Right atrium auricular region (tissue), 2 donors: ENCODE data around the gene ADGRD1. TPM values are rescaled to one million over a fixed set of nuclear protein-coding genes. Genes with fewer than 3 reads are reported as not detected.

Experiments
- DNase-seq: peaks from one replicate; pipeline ENCODE4 v3.0.0-alpha.2; 2019; ENCODE audit warnings: low spot score
- H3K27ac ChIP-seq, 2 donors: fragments of 200-600 bp; sonication (generic); 1 replicate in 1 of 2; 2 replicates in 1 of 2; pipeline ENCODE4 v1.5.1; 2016 to 2019
- H3K27me3 ChIP-seq, 2 donors: fragments of 200-600 bp; sonication (generic); one replicate each; pipeline versions ENCODE4 v1.5.1 to v1.6.0; 2017 to 2019
- H3K36me3 ChIP-seq: fragments of 200-600 bp; sonication (generic); one replicate; pipeline ENCODE4 v1.5.1; 2016
- H3K4me1 ChIP-seq, 2 donors: fragments of 200-600 bp; sonication (generic); one replicate each; pipeline versions ENCODE4 v1.5.1 to v1.6.0; 2017 to 2019
- H3K4me3 ChIP-seq, 2 donors: fragments of 200-600 bp; sonication (generic); 1 replicate in 1 of 2; 2 replicates in 1 of 2; pipeline ENCODE4 v1.5.1; 2017 to 2019; ENCODE audit warnings: mild to moderate bottlenecking in 1 of 2, moderate library complexity in 1 of 2
- H3K9me3 ChIP-seq, 2 donors: fragments of 200-600 bp; sonication (generic); one replicate each; pipeline ENCODE4 v1.5.1; 2019
- total RNA-seq, 2 donors: library from RNA; depleted of rRNA; stranded (reverse); fragments of >200 nt; gene quantifications; one replicate each; pipeline ENCODE4 v1.1.0, GENCODE V29; 2016
- TF ChIP-seq, protein P1 (sequence below), 2 donors: fragments of 200-600 bp; sonication (generic); IDR thresholded peaks; one replicate each; pipeline ENCODE4 v1.5.1; 2019; ENCODE audit warnings: antibody characterized with exemption in 2 of 2

ADGRD1 gene
- total RNA-seq, 2 donors from 2014 or later: 120 to 168 TPM

DNA sequence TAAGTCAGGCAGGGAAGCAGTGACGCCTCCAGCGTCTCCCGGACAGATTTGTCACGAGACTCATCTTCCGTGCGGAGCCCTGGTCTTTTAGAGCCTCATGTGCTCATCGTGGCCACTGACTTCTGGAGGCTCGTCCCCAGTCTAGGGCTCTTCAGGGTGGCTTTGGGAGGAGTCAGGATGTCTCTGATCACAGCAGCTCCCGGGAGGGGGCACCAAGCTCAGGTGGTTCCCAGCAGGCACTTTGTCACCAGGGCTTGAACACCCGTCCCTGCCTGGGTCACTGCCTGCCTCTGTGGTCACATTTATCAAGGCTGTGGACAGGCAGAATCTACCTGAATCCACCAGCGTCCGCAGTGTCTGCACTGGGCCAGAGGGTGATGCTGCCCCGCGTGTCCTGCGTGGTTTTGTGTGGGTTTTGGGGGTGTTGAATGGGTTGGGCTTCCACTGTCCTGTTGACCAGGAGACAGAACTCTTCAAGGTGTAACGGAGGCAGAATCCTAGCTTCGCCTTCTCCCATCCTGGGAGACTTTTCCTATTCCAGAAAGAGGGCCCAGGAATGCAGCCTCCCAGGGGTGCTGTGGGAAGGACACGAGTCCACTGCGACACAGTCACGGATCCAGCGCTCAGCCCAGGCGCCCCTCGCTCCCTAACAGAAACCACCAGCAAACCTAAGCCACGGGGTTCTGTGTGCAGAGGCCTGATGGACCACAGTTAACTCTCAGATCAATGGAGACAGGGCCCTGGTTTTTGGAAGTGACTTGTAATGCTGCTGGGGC lies 132.3 kb downstream of the ADGRD1 start:
- DNase-seq: peak; percentile 52
- H3K36me3 ChIP-seq: peaks cover 86% of the 10 kb centered on the region
- no peaks in the 10 kb centered on the region for H3K9me3 ChIP-seq
- TF ChIP-seq, protein P1, sequence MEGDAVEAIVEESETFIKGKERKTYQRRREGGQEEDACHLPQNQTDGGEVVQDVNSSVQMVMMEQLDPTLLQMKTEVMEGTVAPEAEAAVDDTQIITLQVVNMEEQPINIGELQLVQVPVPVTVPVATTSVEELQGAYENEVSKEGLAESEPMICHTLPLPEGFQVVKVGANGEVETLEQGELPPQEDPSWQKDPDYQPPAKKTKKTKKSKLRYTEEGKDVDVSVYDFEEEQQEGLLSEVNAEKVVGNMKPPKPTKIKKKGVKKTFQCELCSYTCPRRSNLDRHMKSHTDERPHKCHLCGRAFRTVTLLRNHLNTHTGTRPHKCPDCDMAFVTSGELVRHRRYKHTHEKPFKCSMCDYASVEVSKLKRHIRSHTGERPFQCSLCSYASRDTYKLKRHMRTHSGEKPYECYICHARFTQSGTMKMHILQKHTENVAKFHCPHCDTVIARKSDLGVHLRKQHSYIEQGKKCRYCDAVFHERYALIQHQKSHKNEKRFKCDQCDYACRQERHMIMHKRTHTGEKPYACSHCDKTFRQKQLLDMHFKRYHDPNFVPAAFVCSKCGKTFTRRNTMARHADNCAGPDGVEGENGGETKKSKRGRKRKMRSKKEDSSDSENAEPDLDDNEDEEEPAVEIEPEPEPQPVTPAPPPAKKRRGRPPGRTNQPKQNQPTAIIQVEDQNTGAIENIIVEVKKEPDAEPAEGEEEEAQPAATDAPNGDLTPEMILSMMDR (IDR thresholded peaks at IDR 0.05): no peak
- no peaks in the 10 kb centered on the region for H3K27me3 ChIP-seq
- H3K27ac ChIP-seq: no peak overlapping the region
- H3K4me3 ChIP-seq: no peak overlapping the region
- peaks cover 0 to 6% of the 10 kb centered on the region in 2 donors for H3K4me1 ChIP-seq

DNA sequence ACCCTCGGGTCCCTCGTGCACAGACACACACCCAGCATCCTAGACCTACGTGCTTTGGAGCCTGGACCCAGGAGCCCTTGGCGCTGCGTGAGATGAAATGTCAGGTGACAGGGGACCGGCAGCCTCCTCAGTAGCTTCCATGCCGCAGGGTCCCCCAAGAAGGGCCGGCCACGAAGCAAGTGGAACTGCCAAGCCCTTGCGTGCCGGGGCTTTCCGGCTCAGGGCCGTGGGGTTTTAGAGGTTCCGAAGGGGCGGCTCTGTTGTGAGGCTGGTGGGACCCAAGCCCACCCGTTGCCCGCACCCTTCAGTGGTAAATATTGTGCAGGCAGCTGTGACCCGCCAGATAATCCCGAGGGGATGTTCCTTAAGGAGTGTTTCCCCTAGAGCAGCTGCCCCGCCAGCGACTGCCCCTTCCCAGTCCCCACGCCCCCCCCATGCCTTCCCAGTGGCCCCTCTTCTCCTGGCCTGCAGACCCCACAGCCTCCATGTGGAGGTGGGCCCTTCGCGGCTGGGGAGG lies 133.7 kb downstream of the ADGRD1 start:
- H3K9me3 ChIP-seq: no peaks in the 10 kb centered on the region
- H3K27ac ChIP-seq: no peak overlapping the region
- H3K4me1 ChIP-seq: peaks cover 0 to 6% of the 10 kb centered on the region in 2 donors
- H3K27me3 ChIP-seq: no peaks in the 10 kb centered on the region
- peaks cover 86% of the 10 kb centered on the region for H3K36me3 ChIP-seq
- peak; percentile 23 for DNase-seq
- no peak overlapping the region for H3K4me3 ChIP-seq
- TF ChIP-seq, protein P1 (IDR thresholded peaks at IDR 0.05): no peak

DNA sequence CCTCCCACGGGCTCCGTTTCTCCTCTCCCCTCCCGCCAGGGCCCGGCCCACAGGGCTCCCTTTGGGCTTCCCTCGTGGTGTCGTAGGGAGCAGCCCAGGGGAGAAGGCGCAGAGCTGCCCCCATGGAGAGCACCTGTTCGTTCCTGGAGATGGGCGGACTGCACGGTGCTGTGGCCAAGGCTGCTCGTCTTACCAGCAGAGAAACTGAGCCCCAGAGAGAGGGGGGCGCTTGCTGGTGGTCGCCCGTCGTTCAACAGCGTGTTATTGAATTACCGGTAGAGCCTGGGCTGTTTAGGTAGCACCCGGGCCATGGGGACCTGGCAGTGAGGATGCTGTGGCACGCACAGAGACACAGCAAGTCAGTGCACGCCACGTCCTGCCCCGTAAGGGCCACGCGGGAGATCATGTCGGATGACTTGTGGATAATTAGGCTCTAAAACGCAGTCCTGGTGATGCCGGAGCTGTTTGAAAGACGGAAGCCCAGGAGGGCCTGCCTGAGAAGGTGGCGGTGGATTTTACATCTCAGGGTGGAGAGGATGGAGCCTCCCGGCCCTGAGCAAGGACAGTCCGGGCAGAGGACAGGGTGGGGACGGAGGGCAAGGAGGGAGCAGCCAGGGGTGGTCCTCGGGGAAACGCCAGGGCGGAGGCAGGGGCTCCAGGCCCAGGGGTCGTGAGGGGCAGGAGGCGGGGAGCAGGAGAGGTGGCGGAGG lies 134.4 kb downstream of the ADGRD1 start:
- H3K4me1 ChIP-seq: peaks cover 0 to 6% of the 10 kb centered on the region in 2 donors
- no peaks in the 10 kb centered on the region for H3K9me3 ChIP-seq
- TF ChIP-seq, protein P1 (IDR thresholded peaks at IDR 0.05): no peak
- H3K36me3 ChIP-seq: peaks cover 78% of the 10 kb centered on the region
- no peaks in the 10 kb centered on the region for H3K27me3 ChIP-seq
- no peak overlapping the region for H3K4me3 ChIP-seq
- DNase-seq: peak; percentile 52
- no peak overlapping the region for H3K27ac ChIP-seq

DNA sequence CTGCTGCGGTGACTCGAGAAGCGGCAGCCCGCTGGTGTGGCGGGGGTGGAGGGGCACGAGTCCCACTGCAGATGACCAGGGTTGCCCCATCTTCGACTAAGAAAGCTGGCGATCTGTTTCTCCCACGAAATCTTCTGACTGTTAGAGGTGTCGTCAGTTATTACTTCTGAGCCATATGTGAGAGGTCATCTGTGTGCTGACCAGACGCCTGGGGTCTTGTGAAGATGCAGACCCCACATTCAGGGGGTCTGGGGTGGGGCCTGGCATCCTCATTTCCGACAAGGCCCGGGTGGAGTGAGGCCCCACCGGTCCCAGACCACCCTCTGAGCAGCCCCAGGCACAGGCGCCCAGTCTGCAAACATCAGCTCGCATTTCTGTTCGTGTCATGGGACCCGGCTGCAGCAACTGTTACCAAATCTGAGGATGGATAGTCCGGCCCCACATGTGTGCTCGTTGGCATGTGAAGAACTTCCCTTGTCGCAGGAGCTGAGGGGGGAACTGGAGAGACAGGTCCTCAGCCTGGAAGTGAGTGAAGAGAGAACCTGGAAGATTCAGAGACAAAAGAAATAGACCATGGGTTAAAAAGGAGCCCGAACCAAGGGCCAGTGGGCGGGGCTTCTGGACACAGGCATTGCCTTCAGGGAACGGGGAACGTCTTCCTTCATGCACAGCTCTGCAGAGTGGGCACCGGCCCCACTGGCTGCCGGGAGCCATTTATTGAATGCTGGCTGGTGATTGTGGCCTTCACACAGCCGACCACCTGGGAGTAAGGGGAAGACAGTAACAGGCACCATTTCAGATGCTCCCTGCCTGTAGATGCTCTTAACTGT lies 135.2 kb downstream of the ADGRD1 start:
- no peaks in the 10 kb centered on the region for H3K27me3 ChIP-seq
- H3K36me3 ChIP-seq: peaks cover 71% of the 10 kb centered on the region
- peak; percentile 54 for DNase-seq
- no peak overlapping the region for H3K4me3 ChIP-seq
- H3K9me3 ChIP-seq: no peaks in the 10 kb centered on the region
- H3K4me1 ChIP-seq: peaks cover 0 to 6% of the 10 kb centered on the region in 2 donors
- TF ChIP-seq, protein P1 (IDR thresholded peaks at IDR 0.05): no peak
- no peak overlapping the region for H3K27ac ChIP-seq

DNA sequence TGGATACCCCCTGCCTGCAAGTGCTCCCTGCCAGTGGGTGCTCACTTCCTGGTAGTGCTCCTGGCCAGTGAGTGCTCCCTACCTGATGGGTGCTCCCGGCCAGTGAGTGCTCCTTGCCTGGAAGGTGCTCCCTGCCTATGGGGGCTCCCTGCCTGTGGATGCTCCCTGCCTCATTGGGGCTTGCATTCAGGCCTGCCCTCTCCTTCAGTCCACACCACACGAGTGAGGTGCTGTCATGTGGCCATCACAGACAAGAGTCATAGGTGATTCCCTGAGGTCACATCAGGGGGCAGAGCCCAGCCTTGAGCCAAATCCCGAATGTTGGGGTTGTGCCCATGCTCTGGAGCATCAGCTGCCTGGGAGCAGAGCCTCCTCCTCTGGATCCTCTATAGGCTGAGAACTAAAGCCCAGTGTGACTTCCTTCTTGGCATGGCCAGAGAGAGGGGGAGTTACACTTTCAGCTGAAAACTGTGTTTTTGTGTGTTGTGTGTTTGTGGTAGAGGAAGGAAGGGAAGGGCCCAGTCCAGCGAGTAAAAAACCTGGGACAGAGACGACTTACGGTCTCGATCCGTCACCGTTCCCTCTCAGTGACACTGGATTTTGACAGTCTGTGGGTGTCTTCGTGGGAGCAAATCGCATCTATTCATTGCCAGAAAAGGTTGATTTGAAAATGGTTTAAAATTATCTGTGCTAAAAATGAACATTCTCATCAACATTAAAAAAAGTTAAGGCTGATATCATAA lies 136.0 kb downstream of the ADGRD1 start:
- no peak overlapping the region for H3K27ac ChIP-seq
- TF ChIP-seq, protein P1 (IDR thresholded peaks at IDR 0.05): no peak

More for the DNA sequence above, 136.0 kb downstream of the ADGRD1 start:
- Histone ChIP-seq H3K4me3 (no peak overlapping the region), H3K9me3 (no peaks in the 10 kb centered on the region), H3K27me3 (no peaks in the 10 kb centered on the region), H3K4me1 (peaks cover 0 to 6% of the 10 kb centered on the region in 2 donors), H3K36me3 (peaks cover 63% of the 10 kb centered on the region)
- no peak for DNase-seq
